NCI-H82 treated with DMSO at 0.1 percent for 48 hours (cell line): ENCODE data around the gene SLC22A2.

ENCODE experiments used
- DNase-seq: peaks from one replicate; lab custom pipeline; 2025; ENCODE audit not compliant: unreplicated experiment; lab: John Stamatoyannopoulos, UW

The SLC22A2 gene

DNA sequence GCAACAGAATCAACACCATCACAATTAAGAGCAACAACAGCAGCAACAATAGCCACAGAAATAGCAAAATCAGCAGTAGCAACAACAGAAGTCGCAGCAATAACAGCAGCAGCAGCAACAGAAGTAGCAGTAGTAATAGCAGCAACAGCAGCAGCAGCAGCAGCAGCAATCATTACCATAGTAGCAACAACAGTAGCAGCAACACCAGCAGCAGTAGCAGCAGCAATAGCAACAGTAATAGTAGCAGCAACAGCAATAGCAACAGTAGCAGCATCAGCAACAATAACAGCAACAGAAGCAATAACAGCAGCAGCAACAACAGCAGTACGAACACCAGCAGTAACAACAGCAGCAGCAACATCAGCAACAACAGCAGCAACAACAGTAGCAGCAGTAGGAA, 39.8 kb downstream of the SLC22A2 start:
- no peak for DNase-seq

DNA sequence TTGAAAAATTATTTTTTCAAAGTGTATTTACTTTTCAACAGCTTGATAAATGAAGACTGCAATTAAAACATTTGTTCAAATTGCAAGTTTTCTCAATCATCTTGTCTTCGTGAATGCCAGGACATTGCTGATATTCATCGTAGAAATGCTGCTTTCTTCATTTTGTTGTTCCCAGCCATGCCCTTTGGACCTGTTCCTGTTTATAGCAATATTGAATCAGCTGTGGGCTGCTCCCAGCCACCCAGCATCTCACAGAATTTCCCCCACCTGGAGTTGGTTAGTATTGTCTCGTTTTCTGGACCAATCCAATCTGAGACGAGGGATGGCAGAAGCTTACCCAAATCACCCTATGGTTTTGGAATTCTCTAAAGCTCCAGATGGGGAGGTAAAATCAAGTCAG, 40.8 kb downstream of the SLC22A2 start:
- no peak for DNase-seq

DNA sequence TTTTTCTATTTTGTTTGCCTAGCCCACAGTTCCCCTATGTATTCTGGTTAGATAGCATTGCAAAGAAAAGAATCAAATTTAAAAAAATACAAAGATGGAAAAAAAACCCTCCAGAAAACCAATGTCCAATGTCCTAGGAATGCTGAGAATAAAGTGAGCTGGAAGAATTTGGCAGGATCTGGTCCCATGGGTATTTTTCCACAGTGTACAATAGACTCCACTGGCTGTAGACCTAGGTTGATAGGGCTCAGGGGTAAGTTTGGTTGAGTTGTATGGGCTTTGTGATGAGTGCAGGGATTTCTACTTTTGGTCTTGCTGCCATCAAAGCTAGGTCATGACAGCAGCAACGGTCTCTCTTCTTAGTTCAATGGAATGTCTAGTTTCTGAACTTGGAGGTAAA, 41.5 kb downstream of the SLC22A2 start:
- no peak for DNase-seq

DNA sequence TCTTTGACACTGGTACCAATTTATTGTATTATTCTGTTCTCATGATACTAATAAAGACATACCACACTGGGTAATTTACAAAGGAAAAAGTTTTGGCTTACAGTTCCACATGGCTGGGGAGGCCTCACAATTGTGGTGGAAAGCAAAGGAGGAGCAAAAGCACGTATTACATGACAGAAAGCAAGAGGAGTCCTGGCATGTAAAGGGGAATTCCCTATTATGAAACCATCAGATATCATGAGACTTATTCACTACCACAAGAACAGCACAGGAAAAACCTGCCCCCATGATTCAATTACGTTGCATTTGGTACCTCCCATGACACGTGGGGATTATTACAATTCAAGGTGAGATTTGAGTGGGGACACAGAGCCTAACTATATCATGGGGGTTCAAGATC, 43.4 kb downstream of the SLC22A2 start:
- no peak for DNase-seq

DNA sequence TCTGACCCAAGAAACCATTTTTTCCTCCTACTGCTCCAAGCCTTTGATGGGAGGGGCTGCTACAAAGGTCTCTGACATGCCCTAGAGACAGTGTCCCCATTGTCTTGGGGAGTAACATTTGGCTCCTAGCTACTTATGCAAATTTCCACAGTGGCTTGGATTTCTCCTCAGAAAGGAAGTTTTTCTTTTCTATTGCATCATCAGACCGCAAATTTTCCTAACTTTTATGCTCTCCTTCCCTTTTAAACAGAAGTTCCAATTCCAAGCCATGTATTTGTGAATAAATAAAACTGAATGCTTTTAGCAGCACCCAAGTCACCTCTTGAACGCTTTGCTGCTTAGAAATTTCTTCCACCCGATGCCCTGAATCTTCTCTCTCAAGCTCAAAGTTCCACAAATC, 51.0 kb downstream of the SLC22A2 start:
- DNase-seq, result no peak

GRCh38 chr6:160204710-160205109, 53.9 kb downstream of the SLC22A2 start:
- no peak for DNase-seq

GRCh38 chr6:160203953-160204352, 54.7 kb downstream of the SLC22A2 start:
- no peak for DNase-seq

GRCh38 chr6:160203522-160203921, 55.1 kb downstream of the SLC22A2 start:
- DNase-seq, result no peak

- no peak for DNase-seq
Measured at GRCh38 chr6:160203076-160203475, 55.5 kb downstream of the SLC22A2 start.

GRCh38 chr6:160202411-160202810, 56.2 kb downstream of the SLC22A2 start:
- DNase-seq, result no peak

GRCh38 chr6:160201061-160201460, 57.6 kb downstream of the SLC22A2 start:
- DNase-seq, result no peak

DNA sequence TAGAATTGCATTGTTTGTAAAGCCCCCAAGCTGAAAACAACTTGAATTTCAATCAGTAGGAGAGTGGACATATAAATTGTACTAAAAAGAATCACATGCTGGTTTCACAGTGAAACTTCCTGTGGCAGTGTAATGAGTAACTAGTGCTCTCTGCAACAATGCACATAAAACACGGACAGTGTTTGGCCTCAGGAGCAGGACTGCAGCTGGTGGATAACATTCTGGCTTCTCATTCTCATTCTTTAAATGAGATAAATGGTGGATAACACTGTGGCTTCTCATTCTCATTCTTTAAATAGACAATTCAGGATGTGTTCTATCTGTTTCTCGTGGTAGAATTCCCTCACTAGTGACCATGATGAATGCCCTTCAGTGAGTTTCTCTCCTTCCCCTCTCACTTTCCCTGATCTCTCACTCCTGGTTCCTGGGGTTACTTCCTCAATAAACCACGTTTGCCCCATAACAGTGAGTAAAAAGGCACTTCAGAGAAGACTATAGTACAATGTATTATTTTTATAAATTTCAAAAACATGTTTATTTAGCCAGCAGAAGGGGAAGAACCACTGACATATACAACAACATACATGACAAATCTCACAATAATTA, 59.9 kb downstream of the SLC22A2 start:
- no peak for DNase-seq

- DNase-seq, result no peak
Measured at GRCh38 chr6:160197662-160198061, 61.0 kb downstream of the SLC22A2 start.

GRCh38 chr6:160194808-160195207, 63.8 kb downstream of the SLC22A2 start:
- DNase-seq, result no peak

DNA sequence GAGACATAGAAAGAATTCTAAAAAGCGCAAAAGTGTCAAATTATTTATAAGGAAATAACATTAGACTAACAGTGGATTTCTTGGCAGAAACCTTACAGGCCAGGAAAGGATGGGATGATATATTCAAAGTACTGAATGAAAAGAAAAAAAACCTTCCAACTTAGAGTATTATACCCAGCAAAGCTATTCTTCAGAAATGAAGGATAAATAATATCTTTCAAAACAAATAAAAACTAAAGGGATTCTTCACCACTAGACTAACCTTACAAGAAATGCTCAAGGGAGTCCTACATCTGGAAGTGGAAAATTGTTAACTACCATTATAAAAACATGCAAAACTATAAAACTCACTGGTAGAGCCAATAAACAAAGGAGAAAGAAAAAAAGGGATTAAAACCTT, 65.8 kb downstream of the SLC22A2 start:
- DNase-seq, result no peak

DNA sequence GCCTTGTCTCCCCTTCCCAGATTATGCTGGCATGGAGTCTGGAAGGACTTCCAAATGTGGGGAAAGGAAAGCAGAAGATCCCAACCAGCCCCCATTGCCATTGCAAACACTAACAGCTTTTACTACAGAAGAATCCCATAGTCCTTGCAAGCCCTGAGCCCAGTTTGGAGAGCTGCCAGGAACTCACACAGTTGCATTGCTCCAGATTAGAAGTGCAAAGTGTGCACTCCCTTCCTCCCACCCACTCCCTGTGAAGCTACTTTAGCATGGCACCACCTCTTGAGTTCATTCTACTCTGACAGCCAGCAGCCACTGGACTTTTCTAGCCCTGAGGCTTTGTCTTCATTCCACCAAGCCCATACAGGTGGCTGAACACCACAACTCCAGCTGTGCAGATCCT, 67.6 kb downstream of the SLC22A2 start:
- no peak for DNase-seq

DNA sequence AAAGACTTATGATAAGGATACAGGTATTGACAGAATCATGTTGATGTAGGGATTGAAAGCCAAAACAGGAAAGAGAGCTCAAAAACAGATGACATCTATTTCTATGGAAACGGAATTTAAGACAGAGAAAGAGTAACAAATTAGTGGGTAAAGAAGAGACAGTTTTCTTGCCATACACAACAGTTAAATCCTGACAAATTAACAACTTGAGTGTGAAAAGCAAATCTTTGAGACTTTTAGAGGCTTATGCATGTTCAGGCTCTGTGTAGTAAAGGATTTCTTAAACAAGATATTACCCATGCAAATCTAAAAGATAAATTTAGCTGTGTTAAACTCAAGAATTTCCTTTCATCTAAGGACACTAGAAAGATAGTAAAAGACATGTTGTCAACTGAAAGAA, 68.5 kb downstream of the SLC22A2 start:
- DNase-seq, result no peak

GRCh38 chr6:160188773-160189172, 69.8 kb downstream of the SLC22A2 start:
- no peak for DNase-seq

DNA sequence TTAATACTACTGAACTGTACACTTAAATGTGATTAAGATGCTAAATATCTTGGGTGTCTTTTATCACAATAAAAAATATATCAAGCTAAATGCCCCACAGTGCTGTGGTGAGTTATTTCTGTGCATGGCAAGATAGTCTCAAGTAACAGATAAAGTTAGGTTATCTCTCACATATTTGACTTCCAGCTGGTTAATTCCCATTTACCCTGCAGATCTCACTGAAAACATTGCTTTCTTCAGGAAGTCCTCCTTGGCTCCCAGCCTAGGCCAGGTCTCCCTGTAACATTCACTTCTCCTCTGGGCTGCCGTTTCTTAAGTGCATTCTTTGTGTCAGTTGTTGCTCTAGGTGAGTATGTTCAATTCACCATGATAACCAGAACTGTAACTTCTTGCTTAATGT, 77.9 kb downstream of the SLC22A2 start:
- no peak for DNase-seq

- DNase-seq, result no peak
Measured at GRCh38 chr6:160178271-160178670, 80.3 kb downstream of the SLC22A2 start.

DNA sequence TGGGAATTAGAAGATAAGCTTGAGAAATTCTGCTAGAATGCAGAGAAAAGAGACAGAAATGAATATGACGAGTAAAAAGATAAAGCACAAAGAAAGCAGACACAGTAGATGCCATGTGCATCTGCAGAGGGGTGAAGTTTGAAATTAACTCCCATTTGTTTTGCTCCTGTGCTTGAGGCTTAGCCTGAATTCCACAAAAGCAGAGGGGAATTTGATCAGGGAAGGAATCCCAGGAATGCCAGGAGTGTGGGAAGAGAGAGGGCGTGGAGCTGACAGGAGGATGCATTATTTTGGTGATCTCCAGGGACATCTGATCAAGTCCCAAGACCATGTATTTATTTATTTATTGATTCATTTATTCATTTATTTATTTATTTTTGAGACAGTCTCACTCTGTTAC, 81.4 kb downstream of the SLC22A2 start:
- no peak for DNase-seq

- DNase-seq, result no peak
Measured at GRCh38 chr6:160174681-160175080, 83.9 kb downstream of the SLC22A2 start.

DNA sequence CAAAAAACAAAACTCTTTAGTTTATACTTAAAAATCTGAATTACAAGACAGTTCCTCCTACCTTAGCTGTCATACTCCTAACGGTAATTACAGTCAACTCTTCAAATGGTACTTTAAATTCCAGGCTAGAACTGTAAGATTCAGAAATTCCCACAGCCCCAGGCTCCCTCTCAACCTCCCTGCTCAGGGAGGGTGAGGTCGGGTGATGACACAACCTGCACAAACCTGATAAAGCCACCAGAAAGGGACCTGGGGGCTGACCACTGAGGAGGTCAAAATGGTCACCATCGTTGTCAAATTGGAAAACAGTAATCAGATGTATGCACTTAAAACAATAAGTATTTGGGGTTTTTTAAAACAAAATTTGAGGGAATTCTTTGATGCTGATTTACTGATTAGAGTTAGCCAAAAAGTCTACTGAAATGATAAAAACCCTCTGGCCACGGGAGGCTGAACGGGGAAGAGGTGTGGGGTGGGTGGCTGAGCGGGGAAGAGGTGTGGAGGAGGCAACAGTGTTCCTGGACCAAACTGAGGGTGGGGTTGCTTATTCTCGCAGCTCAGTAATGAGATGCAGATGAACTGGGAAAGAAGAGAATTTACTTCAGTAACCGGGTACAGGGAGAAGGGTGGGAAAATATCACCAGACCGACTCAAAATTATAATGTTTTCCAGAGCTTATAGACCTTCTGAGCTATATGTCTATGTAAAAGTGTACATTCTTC, 84.7 kb downstream of the SLC22A2 start:
- no peak for DNase-seq
